SJSA1 (cell line): ENCODE results near the gene PLTP. TPM values are rescaled to one million over a fixed set of nuclear protein-coding genes. Genes with fewer than 3 reads are reported as not detected.
"Not testable (repeated sequence)": the region's sequence is repeated elsewhere in the genome, so short reads cannot be mapped to it uniquely, and the experiment has no call there.

Experiments used
- DNase-seq, 2 experiments: peaks; one replicate each; pipeline ENCODE4 v3.0.0-alpha.2; 2015 to 2020; ENCODE audit warnings: low spot score in 2 of 2, low read depth in 1 of 2
- H3K27ac ChIP-seq: fragments of 250-450 bp; sonication (Bioruptor Pico); 2 replicates; pipeline ENCODE4 v1.5.1; 2020; ENCODE audit warnings: mild to moderate bottlenecking, moderate library complexity
- H3K27me3 ChIP-seq: fragments of 250-450 bp; sonication (Bioruptor Pico); replicated peaks from 2 replicates; pipeline ENCODE4 v1.5.1; 2020; ENCODE audit warnings: mild to moderate bottlenecking, moderate library complexity
- H3K36me3 ChIP-seq: fragments of 250-450 bp; sonication (Bioruptor Pico); 2 replicates; pipeline ENCODE4 v1.5.1; 2020; ENCODE audit warnings: mild to moderate bottlenecking
- H3K4me1 ChIP-seq: fragments of 250-450 bp; sonication (Bioruptor Pico); replicated peaks from 2 replicates; pipeline ENCODE4 v1.6.1; 2021; ENCODE audit warnings: mild to moderate bottlenecking
- H3K4me3 ChIP-seq: fragments of 250-450 bp; sonication (Bioruptor Pico); 2 replicates; pipeline ENCODE4 v1.5.1; 2020; ENCODE audit warnings: mild to moderate bottlenecking
- H3K9me3 ChIP-seq: fragments of 250-450 bp; sonication (Bioruptor Pico); replicated peaks from 2 replicates; pipeline ENCODE4 v1.5.1; 2020; ENCODE audit warnings: mild to moderate bottlenecking
- total RNA-seq: library from RNA; depleted of rRNA; stranded (reverse); fragments of >200 nt; shearing (Covaris generic); gene quantifications from 2 replicates; pipeline ENCODE4 v1.2.3, GENCODE V29; 2014

The PLTP gene
- total RNA-seq, 1 experiment from 2014 or later, result 6.6 TPM

DNA sequence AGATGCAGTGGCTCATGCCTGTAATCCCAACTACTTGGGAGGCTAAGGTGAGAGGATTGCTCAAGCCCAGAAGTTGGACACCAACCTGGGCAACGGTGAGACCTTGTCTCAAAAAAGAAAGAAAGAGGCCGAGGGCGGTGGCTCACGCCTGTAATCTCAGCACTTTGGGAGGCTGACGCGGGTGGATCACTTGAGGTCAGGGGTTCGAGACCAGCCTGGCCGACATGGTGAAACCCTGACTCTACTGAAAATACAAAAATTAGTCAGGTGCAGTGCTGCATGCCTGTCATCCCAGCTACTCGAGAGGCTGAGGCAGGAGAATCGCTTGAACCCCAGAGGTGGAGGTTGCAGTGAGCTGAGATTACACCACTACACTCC, 37.9 kb downstream of the PLTP start:
- not testable (repeated sequence) for H3K27ac ChIP-seq, H3K4me3 ChIP-seq, DNase-seq, H3K9me3 ChIP-seq, H3K4me1 ChIP-seq, H3K27me3 ChIP-seq, H3K36me3 ChIP-seq

DNA sequence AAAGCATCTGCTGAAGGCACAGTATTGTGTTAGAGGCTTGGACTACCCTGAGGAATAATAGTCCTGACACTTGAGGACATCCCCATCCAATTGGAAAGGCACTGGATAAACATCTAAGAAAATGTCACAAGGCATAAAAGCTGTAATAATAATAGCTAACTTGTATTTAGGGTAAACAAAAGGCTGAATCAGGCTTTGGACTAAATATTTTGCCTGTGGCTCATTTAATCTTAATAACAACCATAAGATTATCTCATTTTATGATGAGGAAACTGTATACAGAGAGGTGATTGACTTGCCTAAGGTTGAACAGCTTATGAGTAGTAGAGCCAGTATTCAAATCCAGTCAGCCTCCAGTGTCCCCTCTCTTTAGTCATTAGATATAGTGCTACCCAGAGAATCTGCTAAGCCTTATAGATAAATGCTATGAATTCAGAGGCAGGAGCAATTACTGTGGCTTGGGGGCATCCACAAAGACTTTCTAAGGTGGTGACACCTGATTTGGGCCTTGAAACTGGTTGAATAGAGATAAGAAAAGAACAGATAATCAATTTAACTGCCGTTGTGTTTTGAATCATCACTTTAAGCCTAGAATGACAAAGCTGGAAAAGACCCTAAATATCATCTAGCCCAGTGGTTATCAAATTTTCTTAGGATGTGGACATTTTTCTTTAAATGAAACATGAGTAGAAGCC, 38.4 kb downstream of the PLTP start:
- no peak overlapping the region for H3K27ac ChIP-seq
- peaks cover 5% of the 10 kb centered on the region; the same call in 1 of the 2 replicates for H3K36me3 ChIP-seq
- H3K27me3 ChIP-seq, result no peaks in the 10 kb centered on the region
- no peaks in the 10 kb centered on the region for H3K9me3 ChIP-seq
- no peak overlapping the region for H3K4me3 ChIP-seq
- no peaks in the 10 kb centered on the region; the same call in 1 of the 2 replicates for H3K4me1 ChIP-seq
- no peak for DNase-seq

DNA sequence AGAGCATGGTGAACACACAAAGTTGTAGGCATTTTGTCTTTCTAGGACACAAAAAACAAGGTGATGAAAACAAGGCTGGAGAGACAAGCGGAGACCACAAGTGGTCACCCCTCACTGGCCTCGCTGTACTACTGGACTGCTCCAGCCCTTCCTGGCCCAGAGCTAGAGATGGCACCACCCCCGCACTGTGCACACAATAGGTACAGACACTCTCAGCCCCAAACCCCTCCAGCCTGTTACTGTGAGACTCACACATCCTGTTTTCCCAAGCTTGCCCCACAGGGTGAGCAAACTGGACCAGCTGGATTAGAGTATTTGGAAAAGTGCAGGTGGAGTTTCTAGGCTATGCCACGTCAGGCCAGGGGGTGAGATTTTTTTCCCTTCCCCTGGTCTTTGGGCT, 39.3 kb downstream of the PLTP start:
- H3K36me3 ChIP-seq, result peaks cover under 1% of the 10 kb centered on the region; the same call in 1 of the 2 replicates
- H3K27me3 ChIP-seq, result no peaks in the 10 kb centered on the region
- H3K9me3 ChIP-seq, result no peaks in the 10 kb centered on the region
- no peak overlapping the region for H3K4me3 ChIP-seq
- peaks cover 5% of the 10 kb centered on the region for H3K4me1 ChIP-seq
- no peak for DNase-seq
- H3K27ac ChIP-seq, result no peak overlapping the region

DNA sequence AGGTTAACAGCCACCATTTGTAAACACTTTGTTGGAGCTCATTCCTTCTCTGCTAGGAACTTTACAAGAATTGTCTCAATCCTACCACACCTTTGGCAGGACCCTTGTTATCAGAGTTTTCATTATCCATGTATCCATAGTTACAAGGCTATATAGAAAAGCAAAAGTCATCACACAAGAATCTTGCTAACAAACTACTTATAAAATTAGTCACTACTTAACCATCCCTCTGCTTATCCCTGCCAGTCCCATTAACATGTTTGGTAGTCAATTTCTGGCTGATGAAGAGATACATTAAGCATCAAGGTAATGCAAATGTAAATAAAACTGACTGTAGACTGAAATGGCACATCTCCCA, 44.2 kb downstream of the PLTP start:
- no peaks in the 10 kb centered on the region for H3K36me3 ChIP-seq
- no peak overlapping the region for H3K4me3 ChIP-seq
- peak in 1 of 2 experiments; percentile 23 for DNase-seq
- H3K27ac ChIP-seq, result peak overlapping the region; percentile 59
- H3K4me1 ChIP-seq, result peaks cover 12% of the 10 kb centered on the region
- H3K27me3 ChIP-seq, result no peaks in the 10 kb centered on the region
- no peaks in the 10 kb centered on the region for H3K9me3 ChIP-seq

DNA sequence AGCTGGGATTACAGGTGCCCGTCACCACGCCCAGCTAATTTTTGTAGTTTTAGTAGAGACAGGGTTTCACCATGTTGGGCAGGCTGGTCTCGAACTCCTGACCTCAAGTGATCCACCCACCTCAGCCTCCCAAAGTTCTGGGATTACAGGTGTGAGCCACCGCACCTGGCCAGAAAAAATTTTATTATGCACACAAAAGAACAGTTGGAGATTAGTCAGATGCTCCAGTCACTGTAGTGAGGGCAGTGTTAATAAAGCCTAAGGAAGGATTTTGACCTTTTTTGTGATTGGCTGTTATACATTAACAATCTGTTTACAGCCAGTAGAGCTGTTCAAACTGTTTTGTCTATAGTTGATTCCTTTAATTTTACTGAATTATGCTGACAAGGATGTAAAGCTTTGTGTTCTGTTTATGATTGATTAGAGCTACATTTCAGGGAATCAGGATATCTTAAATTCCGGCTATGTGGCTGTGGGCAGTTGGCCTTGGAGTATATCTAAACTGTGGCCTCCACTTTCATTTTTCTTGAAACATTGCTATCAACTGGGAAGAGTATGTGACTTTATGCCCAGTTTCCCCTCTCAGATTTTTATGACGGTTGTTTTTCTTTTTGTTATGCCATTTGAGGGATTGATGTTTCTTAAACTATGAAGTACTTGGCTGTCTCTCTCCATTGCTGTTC, 44.7 kb downstream of the PLTP start:
- no peaks in the 10 kb centered on the region for H3K27me3 ChIP-seq
- H3K36me3 ChIP-seq, result no peaks in the 10 kb centered on the region
- peak overlapping the region; percentile 59 for H3K27ac ChIP-seq
- H3K4me1 ChIP-seq, result peaks cover 12% of the 10 kb centered on the region
- no peak for DNase-seq
- no peaks in the 10 kb centered on the region for H3K9me3 ChIP-seq
- H3K4me3 ChIP-seq, result no peak overlapping the region

DNA sequence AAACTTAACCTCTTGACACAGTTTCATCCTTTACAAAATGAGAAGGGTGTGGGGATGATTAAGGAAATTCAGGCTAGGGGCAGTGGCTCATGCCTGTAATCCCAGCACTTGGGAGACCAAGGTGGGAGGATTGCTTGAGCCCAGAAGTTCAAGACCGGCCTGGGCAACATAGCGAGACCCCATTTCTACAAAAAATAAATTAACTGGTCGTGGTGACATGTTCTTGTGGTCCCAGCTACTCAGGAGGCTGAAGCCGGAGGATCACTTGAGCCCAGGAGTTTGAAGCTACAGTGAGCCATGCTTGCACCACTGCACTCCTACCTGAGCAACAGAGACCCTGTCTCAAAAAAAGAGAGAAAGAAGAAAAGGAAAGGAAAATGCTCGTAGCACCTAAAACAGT, 45.5 kb downstream of the PLTP start:
- H3K36me3 ChIP-seq, result no peaks in the 10 kb centered on the region
- no peak overlapping the region for H3K27ac ChIP-seq
- peaks cover 12% of the 10 kb centered on the region for H3K4me1 ChIP-seq
- no peaks in the 10 kb centered on the region for H3K9me3 ChIP-seq
- no peak overlapping the region for H3K4me3 ChIP-seq
- H3K27me3 ChIP-seq, result no peaks in the 10 kb centered on the region
- DNase-seq, result no peak

DNA sequence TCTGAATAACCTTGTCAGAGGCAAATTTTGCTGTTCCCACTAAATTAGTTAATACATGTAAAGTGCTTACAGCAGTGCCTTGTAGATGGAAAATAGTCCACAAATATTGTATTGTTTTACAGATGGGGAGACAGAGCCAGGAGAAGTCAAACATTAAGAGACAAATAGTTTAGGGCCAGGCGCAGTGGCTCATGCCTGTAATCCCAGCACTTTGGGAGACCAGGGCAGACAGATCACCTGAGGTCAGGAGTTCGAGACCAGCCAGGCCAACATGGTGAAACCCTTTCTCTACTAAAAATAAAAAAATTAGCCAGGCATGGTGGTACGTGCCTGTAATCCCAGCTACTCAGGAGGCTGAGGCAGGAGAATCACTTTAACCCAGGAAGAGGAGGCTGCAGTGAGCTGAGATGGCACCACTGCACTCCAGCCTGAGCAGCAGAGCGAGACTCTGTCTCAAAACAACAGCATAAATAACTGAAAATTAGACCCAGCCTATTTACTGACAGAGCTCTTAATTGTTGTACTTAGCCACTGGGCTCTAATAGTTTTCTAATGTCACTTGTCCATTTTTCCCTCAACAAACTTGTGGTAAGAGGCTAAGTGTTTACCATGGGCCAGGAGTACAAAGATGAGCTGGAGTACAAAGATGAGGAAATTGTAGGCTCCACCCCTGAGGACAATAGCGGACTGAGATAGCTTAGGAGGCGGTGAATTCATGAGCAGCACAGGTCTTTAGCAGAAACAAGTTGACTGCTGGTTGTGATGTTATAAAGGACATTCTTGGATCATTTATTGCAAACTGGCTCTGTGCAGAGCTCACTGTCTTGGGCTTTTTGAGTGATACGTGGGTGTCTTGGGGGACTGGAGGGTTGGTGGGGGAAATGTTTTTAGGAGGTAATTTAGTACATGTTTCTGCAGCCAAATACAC, 48.1 kb downstream of the PLTP start:
- H3K4me1 ChIP-seq, result peaks cover 12% of the 10 kb centered on the region
- no peaks in the 10 kb centered on the region for H3K36me3 ChIP-seq
- no peak for DNase-seq
- no peaks in the 10 kb centered on the region for H3K9me3 ChIP-seq
- H3K27ac ChIP-seq, result no peak overlapping the region
- no peak overlapping the region for H3K4me3 ChIP-seq
- no peaks in the 10 kb centered on the region for H3K27me3 ChIP-seq

DNA sequence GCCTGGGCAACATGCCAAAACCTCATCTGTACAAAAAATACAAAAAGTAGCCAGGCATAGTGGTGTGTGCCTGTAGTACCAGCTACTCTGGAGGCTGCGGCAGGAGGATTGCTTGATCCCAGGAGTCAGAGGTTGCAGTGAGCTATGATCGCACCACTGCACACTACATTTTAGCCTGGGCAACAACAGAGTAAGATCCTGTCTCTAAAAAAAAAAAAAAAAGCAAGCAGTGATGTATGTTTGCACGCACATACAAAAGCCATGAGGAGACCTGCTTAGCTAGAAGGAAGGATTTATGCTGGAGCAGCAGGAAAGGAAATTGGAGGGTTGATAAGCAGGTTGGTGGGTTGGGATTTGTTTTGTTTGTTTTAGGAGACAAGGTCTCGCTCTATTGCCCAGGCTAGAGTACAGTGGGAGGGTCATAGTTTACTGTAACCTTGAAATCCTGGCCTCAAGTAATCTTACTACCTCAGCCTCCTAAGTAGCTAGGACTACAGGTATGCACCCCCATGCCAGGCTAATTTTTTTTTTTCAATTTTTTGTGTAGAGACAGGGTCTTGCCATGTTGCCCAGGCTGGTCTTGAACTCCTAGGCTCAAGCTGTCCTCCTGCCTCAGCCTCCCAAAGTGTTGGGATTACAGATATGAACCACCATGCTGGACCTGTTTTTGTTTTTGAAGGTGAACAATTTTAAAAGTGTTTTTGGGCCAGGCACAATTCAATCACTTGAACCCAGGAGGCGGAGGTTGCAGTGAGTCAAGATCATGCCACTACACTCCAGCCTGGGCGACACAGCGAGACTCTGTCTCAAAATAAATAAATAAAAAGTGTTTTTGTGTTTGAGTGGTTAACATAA, 50.5 kb downstream of the PLTP start:
- H3K27me3 ChIP-seq, result no peaks in the 10 kb centered on the region
- 0 out of 2 replicates have a peak, but pooled peaks cover 5% of the 10 kb centered on the region for H3K36me3 ChIP-seq
- no peaks in the 10 kb centered on the region for H3K9me3 ChIP-seq
- no peak for DNase-seq
- H3K27ac ChIP-seq, result no peak overlapping the region
- H3K4me3 ChIP-seq, result no peak overlapping the region
- peaks cover 8% of the 10 kb centered on the region for H3K4me1 ChIP-seq

DNA sequence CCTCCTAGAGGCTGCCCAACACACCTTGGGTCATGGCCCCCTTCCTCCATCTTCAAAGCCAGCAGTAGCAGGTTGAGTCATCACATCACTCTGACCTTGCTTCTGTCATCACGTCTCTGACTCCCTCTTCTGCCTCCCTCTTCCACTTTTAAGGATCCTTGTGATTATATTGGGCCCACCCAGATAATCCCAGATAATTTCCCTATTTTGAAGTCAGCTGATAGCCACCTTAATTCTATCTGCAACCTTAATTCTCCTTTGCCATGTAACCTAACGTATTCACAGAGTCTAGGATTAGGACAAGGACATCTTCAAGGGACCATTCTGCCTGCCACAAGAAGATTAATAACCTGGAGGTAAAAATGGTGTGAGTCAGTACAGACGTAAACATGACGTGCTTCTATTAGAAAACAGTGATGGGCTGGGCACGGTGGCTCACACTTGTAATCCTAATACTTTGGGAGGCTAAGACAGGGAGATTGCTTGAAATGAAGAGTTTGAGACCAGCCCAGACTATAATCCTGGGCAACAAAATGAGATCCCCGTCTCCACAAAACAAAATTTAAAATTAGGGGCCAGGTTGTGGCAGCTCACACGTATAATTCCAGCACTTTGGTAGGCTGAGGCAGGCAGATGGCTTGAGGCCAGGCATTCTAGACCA, 51.3 kb downstream of the PLTP start:
- no peak for DNase-seq
- Histone ChIP-seq H3K36me3 (0 out of 2 replicates have a peak, but pooled peaks cover 5% of the 10 kb centered on the region), H3K4me1 (peaks cover 15% of the 10 kb centered on the region), H3K27me3 (no peaks in the 10 kb centered on the region), H3K9me3 (no peaks in the 10 kb centered on the region), H3K4me3 (no peak overlapping the region), H3K27ac (no peak overlapping the region)

DNA sequence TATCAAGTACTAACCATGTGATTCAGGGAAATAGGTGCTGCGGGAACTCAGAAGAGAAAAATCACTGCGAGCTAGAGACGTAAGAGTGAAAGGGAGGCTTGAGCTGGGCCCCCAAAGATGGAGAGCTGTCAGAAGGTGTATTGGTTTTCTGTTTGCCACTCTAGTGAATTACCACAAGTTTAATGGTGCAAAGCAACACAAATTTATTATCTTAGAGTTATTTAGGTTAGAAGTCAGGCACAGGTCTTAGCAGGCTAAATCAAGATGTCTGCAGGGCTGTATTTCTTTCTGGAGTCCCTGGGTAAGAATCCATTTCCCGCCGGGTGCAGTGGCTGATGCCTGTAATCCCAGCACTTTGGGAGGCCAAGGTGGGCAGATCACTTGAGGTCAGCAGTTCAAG, 52.0 kb downstream of the PLTP start:
- Histone ChIP-seq H3K27ac (no peak overlapping the region), H3K36me3 (peaks cover 8% of the 10 kb centered on the region)
- DNase-seq, result no peak

DNA sequence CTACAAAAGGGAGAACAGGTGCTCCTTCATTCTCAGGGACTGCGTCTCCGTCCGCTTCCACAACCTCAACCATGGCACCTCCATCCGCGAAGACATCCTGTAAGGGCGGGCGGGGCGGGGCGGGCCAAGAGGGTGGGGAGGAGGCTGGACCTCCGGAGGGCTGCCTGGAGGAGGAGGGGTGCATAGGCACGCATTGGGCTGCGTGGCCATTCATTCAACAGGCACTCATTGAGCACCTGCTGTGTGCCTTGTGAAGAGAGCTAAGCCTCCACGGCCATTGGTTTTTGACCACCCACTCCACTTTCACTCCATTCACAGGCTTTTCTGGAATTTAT, 54.1 kb downstream of the PLTP start:
- no peaks in the 10 kb centered on the region for H3K27me3 ChIP-seq
- 0 out of 2 replicates have a peak overlapping the region, but pooled peaks have one; percentile 37 for H3K27ac ChIP-seq
- peak overlapping the region; percentile 64 for H3K4me3 ChIP-seq

More for the DNA sequence above, 52.0 kb downstream of the PLTP start:
- Histone ChIP-seq H3K4me3 (no peak overlapping the region), H3K4me1 (peaks cover 15% of the 10 kb centered on the region), H3K27me3 (no peaks in the 10 kb centered on the region), H3K9me3 (no peaks in the 10 kb centered on the region)

DNA sequence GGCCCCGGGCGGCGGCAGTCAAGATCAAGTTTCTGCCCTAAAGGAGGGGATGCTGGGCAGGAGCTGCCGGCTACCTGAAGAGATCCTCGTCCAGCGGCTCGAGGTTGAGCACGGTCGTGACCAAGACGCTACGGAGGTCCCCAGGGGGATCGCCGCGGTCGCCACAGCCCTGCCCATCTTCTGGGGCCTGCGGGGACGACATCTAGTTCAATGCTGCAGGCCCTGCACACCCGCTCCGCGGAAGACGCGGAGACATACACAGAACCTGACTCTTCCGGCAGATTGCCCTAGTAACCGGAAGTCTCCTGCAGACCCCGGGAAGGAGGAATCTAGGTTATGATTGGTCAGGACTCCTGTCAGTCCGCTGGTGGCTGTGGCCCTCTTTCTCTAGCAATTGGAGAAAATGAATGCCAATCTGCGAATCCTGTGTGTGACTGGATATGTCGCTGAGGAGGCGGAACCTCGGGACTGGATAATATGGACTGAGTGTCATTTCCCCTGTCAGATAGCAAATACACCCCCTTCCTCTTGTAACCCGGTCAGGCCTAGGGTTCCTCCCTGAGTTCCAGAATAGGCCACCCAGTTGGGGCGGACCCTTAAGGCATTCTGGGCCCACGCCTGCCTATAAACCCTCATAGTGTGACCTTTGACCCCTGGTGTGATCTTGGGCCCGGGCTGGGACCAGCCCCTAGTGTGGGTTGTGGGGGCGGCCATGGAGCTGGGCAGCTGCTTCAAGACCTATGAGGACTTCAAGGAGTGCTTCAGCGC, 54.7 kb downstream of the PLTP start, which contains the start of the genes ACOT8 and ZSWIM3:
Gene ACOT8 (minus strand): TSS at position 279 of the 768 bp plus-strand sequence. CDS start 77 bp downstream, at position 202.
Gene ZSWIM3 (plus strand): TSS at position 501 of the 768 bp plus-strand sequence. CDS start 212 bp downstream, at position 713.
- no peaks in the 10 kb centered on the region for H3K27me3 ChIP-seq
- peaks cover 21% of the 10 kb centered on the region for H3K36me3 ChIP-seq
- H3K4me1 ChIP-seq, result peaks cover 15% of the 10 kb centered on the region
- H3K9me3 ChIP-seq, result no peaks in the 10 kb centered on the region
- peak; percentile 99 for DNase-seq
- H3K27ac ChIP-seq, result 0 out of 2 replicates have a peak within 1 kb of the TSS, but pooled peaks have one; percentile 37
- H3K4me3 ChIP-seq, result peak within 1 kb of the TSS; percentile 64

More for the DNA sequence above, 54.1 kb downstream of the PLTP start:
- DNase-seq, result no peak
- Histone ChIP-seq H3K4me1 (peaks cover 15% of the 10 kb centered on the region), H3K36me3 (peaks cover 19% of the 10 kb centered on the region), H3K9me3 (no peaks in the 10 kb centered on the region)
